K562 (cell line): ENCODE data around the gene CDYL. TPM values are rescaled to one million over a fixed set of nuclear protein-coding genes. Genes with fewer than 3 reads are reported as not detected.

ENCODE experiments used
- BMI1 ChIP-seq: fragments of 150-350 bp; IDR thresholded peaks from 2 replicates; pipeline ENCODE4 v1.6.1; 2014; ENCODE audit warnings: low read length
- ETV1 ChIP-seq: fragments of 450-650 bp; conservative IDR thresholded peaks from 2 replicates; pipeline ENCODE4 v1.6.1; 2016; ENCODE audit warnings: missing genetic modification characterization, control low read depth, low read depth, missing compliant biosample characterization
- HEY1 ChIP-seq: fragments of 250-450 bp; sonication (Bioruptor Pico); IDR thresholded peaks from 2 replicates; pipeline ENCODE4 v1.5.0; 2020; ENCODE audit warnings: mild to moderate bottlenecking, moderate library complexity, borderline replicate concordance
- HMG20A ChIP-seq: fragments of 450-650 bp; formaldehyde crosslinking; conservative IDR thresholded peaks from 2 replicates; pipeline ENCODE4 v1.4.0; 2020; ENCODE audit warnings: mild to moderate bottlenecking, mixed read lengths
- KLF6 ChIP-seq: fragments of 250-450 bp; sonication (Bioruptor Pico); IDR thresholded peaks from 2 replicates; pipeline ENCODE4 v1.4.0; 2020; ENCODE audit warnings: mild to moderate bottlenecking, moderate library complexity, borderline replicate concordance
- NBN ChIP-seq: fragments of 450-650 bp; IDR thresholded peaks from 2 replicates; pipeline ENCODE4 v1.6.1; 2016; ENCODE audit warnings: low read depth, mild to moderate bottlenecking
- NR2C2 ChIP-seq, 2 experiments: fragments of 200-800 bp in 1 of 2; sonication (Bioruptor generic) in 1 of 2; sonication (generic) in 1 of 2; formaldehyde crosslinking in 1 of 2; IDR thresholded peaks; 2 replicates each; pipeline versions ENCODE4 v1.6.1 to v1.8.0; 2016 to 2022; ENCODE audit warnings: mild to moderate bottlenecking in 1 of 2, missing compliant biosample characterization in 1 of 2, missing genetic modification characterization in 1 of 2, missing genetic modification reagents in 1 of 2
- PURB ChIP-seq: sonication (generic); formaldehyde crosslinking; IDR thresholded peaks from 2 replicates; pipeline ENCODE4 v1.9.0; 2021; ENCODE audit warnings: low read depth, mild to moderate bottlenecking, missing genetic modification reagents
- SMAD2 ChIP-seq: fragments of 150-350 bp; IDR thresholded peaks from 2 replicates; pipeline ENCODE4 v1.6.1; 2014; ENCODE audit warnings: low read depth, mild to moderate bottlenecking, low read length
- TAL1 ChIP-seq: fragments of 450-650 bp; IDR thresholded peaks from 2 replicates; pipeline ENCODE4 v1.6.1; 2016; ENCODE audit warnings: mild to moderate bottlenecking
- XRCC5 ChIP-seq: fragments of 200-400 bp; formaldehyde crosslinking; IDR thresholded peaks from 2 replicates; pipeline ENCODE4 v1.6.1; 2017; ENCODE audit warnings: low read depth, mild to moderate bottlenecking, low read length
- ZC3H11A ChIP-seq: IDR thresholded peaks from 2 replicates; pipeline ENCODE4 v1.6.1; 2012; ENCODE audit warnings: low read depth, low read length, improper control_type of control experiment
- ZC3H4 ChIP-seq: sonication (generic); formaldehyde crosslinking; IDR thresholded peaks from 2 replicates; pipeline ENCODE4 v1.9.0; 2021; ENCODE audit warnings: missing genetic modification reagents, borderline replicate concordance
- ZNF175 ChIP-seq: fragments of 200-800 bp; sonication (Bioruptor generic); IDR thresholded peaks from 2 replicates; pipeline ENCODE4 v1.6.1; 2016; ENCODE audit warnings: low read depth, mild to moderate bottlenecking, missing genetic modification characterization, missing compliant biosample characterization
- ZNF3 ChIP-seq: fragments of 250-450 bp; sonication (Bioruptor Pico); IDR thresholded peaks from 2 replicates; pipeline ENCODE4 v1.5.0; 2021; ENCODE audit warnings: mild to moderate bottlenecking, moderate library complexity
- ZNF324 ChIP-seq: fragments of 250-450 bp; sonication (Bioruptor Pico); IDR thresholded peaks from 2 replicates; pipeline ENCODE4 v1.4.0; 2020; ENCODE audit warnings: mild to moderate bottlenecking
- ZNF644 ChIP-seq: fragments of 200-800 bp; sonication (Bioruptor generic); IDR thresholded peaks from 2 replicates; pipeline ENCODE4 v1.6.1; 2016; ENCODE audit warnings: low read depth, missing genetic modification characterization, missing compliant biosample characterization
- polyA plus RNA-seq, 8 experiments: library from polyadenylated mRNA; depleted of rRNA in 4 of 8; stranded (reverse) in 5 of 8; unstranded in 3 of 8; fragments of >200 nt; fragmentation: Nextera tagmentation in 2 of 8; fragmentation: Illumina TruSeq in 1 of 8; extraction: Ambion mirVana in 2 of 8; extraction: Trizol in 1 of 8; gene quantifications; 2 replicates each; pipeline versions ENCODE4 v1.2.1 to v1.2.3, GENCODE V29; 2011 to 2014; ENCODE audit warnings: inconsistent platforms in 1 of 8, missing spikeins in 1 of 8
- total RNA-seq, 7 experiments: library from RNA; depleted of rRNA in 6 of 7; stranded (reverse); fragments of >200 nt in 6 of 7; fragmentation: Illumina TruSeq in 2 of 7; extraction: Trizol in 2 of 7; gene quantifications; 2 replicates each; pipeline versions ENCODE4 v1.2.1 to v1.2.3, GENCODE V29; 2011 to 2021; ENCODE audit warnings: low replicate concordance in 1 of 7
- TF ChIP-seq, protein P1 (sequence below): sonication (generic); formaldehyde crosslinking; IDR thresholded peaks from 2 replicates; pipeline ENCODE4 v1.8.0; 2022; ENCODE audit warnings: missing genetic modification reagents, mild to moderate bottlenecking, borderline replicate concordance
- TF ChIP-seq, protein P2 (sequence below): fragments of 250-450 bp; sonication (Bioruptor Pico); IDR thresholded peaks from 2 replicates; pipeline ENCODE4 v1.4.0; 2020; ENCODE audit warnings: mild to moderate bottlenecking, moderate library complexity, borderline replicate concordance
- TF ChIP-seq, protein P3 (sequence below): fragments of 450-650 bp; formaldehyde crosslinking; IDR thresholded peaks from 2 replicates; pipeline ENCODE4 v1.4.0; 2022; ENCODE audit warnings: missing genetic modification characterization
- TF ChIP-seq, protein P4 (sequence below), 2 experiments: fragments of 250-450 bp in 1 of 2; fragments of 450-650 bp in 1 of 2; sonication (Bioruptor Pico) in 1 of 2; IDR thresholded peaks; 2 replicates each; pipeline versions ENCODE4 v1.6.1 to v1.8.0; 2016 to 2021; ENCODE audit warnings: mild to moderate bottlenecking in 2 of 2, moderate library complexity in 2 of 2, missing compliant biosample characterization in 1 of 2, missing genetic modification characterization in 1 of 2
- TF ChIP-seq, protein P5 (sequence below): sonication (generic); formaldehyde crosslinking; IDR thresholded peaks from 2 replicates; pipeline ENCODE4 v1.8.1; 2022; ENCODE audit warnings: missing genetic modification reagents

CDYL gene
- total and polyA plus RNA-seq, 9 of the 15 experiments (the other 6 are each of a cell fraction or from before 2014, with no cell fraction given): 8.1 to 45.8 (median 40.8) TPM

DNA sequence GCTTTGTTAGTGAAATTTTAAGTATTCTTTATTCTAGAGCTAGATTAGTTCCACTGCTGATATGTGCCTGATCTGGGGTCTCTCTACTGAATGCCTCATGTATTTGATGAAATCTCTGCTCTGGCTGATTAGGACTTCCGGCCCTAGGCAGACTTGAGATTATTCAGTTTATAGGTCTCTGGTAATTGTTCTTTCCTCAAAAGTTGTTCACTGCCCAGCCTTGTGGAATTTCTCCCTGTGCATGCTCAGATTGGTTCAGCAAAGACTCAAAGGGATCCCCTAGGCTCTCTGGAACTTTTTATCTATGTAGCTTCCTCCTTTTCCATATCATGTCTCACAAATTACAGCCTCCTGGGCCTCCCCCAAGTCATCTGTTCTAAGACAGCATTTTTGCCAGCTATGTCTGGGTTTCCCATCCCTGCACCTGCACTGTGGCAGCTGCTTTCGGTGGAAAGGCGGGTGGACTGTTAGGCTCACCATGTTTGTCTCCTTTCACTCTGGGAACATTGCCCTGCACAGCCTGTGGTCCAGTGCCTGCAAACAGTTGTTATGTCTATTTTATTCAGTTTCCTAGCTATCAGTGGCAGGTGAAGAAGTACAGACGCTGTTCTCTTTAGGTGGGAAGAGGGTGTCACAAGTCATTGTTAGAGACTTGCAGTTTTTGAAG is 154.0 kb downstream of the CDYL start (continued):
- TF ChIP-seq, protein P1, sequence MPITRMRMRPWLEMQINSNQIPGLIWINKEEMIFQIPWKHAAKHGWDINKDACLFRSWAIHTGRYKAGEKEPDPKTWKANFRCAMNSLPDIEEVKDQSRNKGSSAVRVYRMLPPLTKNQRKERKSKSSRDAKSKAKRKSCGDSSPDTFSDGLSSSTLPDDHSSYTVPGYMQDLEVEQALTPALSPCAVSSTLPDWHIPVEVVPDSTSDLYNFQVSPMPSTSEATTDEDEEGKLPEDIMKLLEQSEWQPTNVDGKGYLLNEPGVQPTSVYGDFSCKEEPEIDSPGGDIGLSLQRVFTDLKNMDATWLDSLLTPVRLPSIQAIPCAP (CRISPR knock-in tag): no peak
- TF ChIP-seq HEY1 (CRISPR knock-in tag): no peak
- TF ChIP-seq, protein P2, sequence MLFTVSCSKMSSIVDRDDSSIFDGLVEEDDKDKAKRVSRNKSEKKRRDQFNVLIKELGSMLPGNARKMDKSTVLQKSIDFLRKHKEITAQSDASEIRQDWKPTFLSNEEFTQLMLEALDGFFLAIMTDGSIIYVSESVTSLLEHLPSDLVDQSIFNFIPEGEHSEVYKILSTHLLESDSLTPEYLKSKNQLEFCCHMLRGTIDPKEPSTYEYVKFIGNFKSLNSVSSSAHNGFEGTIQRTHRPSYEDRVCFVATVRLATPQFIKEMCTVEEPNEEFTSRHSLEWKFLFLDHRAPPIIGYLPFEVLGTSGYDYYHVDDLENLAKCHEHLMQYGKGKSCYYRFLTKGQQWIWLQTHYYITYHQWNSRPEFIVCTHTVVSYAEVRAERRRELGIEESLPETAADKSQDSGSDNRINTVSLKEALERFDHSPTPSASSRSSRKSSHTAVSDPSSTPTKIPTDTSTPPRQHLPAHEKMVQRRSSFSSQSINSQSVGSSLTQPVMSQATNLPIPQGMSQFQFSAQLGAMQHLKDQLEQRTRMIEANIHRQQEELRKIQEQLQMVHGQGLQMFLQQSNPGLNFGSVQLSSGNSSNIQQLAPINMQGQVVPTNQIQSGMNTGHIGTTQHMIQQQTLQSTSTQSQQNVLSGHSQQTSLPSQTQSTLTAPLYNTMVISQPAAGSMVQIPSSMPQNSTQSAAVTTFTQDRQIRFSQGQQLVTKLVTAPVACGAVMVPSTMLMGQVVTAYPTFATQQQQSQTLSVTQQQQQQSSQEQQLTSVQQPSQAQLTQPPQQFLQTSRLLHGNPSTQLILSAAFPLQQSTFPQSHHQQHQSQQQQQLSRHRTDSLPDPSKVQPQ: no peak
- peak; percentile 47 for TF ChIP-seq TAL1
- TF ChIP-seq HMG20A (CRISPR knock-in tag): no peak
- no peak for TF ChIP-seq ETV1 (tag)
- no peak for TF ChIP-seq ZNF324 (CRISPR knock-in tag)
- no peak for TF ChIP-seq XRCC5
- TF ChIP-seq, protein P3, sequence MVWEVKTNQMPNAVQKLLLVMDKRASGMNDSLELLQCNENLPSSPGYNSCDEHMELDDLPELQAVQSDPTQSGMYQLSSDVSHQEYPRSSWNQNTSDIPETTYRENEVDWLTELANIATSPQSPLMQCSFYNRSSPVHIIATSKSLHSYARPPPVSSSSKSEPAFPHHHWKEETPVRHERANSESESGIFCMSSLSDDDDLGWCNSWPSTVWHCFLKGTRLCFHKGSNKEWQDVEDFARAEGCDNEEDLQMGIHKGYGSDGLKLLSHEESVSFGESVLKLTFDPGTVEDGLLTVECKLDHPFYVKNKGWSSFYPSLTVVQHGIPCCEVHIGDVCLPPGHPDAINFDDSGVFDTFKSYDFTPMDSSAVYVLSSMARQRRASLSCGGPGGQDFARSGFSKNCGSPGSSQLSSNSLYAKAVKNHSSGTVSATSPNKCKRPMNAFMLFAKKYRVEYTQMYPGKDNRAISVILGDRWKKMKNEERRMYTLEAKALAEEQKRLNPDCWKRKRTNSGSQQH (CRISPR knock-in tag): no peak
- TF ChIP-seq, protein P4, sequence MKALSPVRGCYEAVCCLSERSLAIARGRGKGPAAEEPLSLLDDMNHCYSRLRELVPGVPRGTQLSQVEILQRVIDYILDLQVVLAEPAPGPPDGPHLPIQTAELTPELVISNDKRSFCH (CRISPR knock-in tag; IDR thresholded peaks at IDR 0.05): no peak
- TF ChIP-seq, protein P4 (tag; IDR thresholded peaks at IDR 0.05): no peak
- TF ChIP-seq ZNF3 (CRISPR knock-in tag): no peak
- TF ChIP-seq ZNF644 (tag): no peak
- TF ChIP-seq, protein P5, sequence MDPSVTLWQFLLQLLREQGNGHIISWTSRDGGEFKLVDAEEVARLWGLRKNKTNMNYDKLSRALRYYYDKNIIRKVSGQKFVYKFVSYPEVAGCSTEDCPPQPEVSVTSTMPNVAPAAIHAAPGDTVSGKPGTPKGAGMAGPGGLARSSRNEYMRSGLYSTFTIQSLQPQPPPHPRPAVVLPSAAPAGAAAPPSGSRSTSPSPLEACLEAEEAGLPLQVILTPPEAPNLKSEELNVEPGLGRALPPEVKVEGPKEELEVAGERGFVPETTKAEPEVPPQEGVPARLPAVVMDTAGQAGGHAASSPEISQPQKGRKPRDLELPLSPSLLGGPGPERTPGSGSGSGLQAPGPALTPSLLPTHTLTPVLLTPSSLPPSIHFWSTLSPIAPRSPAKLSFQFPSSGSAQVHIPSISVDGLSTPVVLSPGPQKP (CRISPR knock-in tag): no peak
- TF ChIP-seq BMI1: no peak
- no peak for TF ChIP-seq ZNF175 (CRISPR knock-in tag)
- TF ChIP-seq KLF6 (CRISPR knock-in tag): no peak
- no peak for TF ChIP-seq NR2C2 (CRISPR knock-in tag; IDR thresholded peaks at IDR 0.05)
- no peak for TF ChIP-seq NR2C2 (tag; IDR thresholded peaks at IDR 0.05)
- TF ChIP-seq SMAD2: no peak
- no peak for TF ChIP-seq NBN
- no peak for TF ChIP-seq ZC3H11A
- TF ChIP-seq PURB (CRISPR knock-in tag): no peak
- TF ChIP-seq ZC3H4 (CRISPR knock-in tag): no peak
